ENCODE data around the gene PCSK1N.
"Not testable (repeated sequence)": the region's sequence is repeated elsewhere in the genome, so short reads cannot be mapped to it uniquely, and the experiment has no call there.

PCSK1N gene

DNA sequence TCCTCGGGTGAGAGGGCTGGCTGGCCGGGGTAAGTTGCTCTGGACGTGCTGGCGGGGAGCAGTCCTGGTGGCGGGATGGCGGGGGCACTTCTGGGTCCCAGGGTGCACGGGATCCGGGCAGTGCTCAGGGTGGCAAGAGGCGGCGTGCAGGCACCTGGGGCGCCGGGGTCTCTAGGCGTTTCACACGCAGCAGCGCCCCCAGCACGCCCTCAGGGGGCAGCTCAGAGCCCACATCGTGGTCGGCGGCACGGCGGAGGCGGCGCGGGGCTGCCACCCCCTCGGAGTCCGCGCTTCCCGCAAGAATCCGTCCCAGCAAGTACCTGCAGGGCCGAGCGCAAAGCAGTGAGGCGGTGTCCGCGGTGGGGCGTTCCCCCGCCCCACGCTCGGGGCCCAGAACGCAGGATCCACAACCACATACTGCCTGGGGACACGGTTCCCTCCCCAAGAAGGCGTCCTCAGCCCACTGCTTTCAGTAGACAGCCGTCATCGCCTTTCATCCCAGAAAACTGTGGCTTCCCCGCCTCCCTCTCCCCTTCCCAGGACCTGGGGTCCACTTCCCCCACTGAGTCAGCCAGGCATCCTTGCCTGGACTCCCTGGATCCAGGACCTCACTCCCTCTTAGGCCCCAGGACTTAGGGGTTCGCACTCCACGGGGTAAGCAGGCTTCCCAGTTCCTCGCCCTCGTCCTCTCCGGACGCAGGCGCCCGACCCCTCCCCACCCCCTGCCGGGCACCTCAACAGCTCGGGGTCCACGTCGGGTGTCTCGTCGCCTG, 4.1 kb downstream of the PCSK1N start:
- H3K36me3 Mint-ChIP-seq (ENCODE audit: low read depth) = no peaks in the 10 kb centered on the region
- no peaks in the 10 kb centered on the region for H3K9me3 Mint-ChIP-seq
- intact Hi-C loops (cut with micrococcal nuclease) = no loop called here
- H3K4me1 Mint-ChIP-seq (ENCODE audit: low read depth) = peaks cover 15% of the 10 kb centered on the region
- peaks cover 81% of the 10 kb centered on the region for H3K27me3 Mint-ChIP-seq
- H3K4me3 Mint-ChIP-seq = no peak overlapping the region
- no peak overlapping the region for H3K27ac Mint-ChIP-seq

DNA sequence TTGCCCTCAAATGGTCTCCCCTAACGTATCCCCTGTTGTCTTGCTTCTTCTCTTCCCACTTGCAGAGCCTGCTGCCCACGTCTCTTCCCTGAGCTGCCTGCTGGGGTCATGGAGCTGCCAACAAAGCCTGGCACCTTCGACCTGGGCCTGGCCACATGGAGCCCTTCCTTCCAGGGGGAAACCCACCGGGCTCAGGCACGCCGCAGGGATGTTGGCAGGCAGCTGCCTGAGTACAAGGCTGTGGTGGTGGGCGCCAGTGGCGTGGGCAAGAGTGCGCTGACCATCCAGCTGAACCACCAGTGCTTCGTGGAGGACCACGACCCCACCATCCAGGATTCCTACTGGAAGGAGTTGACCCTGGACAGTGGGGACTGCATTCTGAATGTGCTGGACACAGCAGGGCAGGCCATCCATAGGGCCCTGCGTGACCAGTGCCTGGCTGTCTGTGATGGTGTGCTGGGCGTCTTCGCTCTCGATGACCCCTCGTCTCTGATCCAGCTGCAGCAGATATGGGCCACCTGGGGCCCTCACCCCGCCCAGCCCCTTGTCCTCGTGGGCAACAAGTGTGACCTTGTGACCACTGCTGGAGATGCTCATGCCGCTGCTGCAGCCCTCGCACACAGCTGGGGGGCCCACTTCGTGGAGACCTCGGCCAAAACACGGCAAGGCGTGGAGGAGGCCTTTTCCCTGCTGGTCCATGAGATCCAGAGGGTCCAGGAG, 6.2 kb downstream of the PCSK1N start:
- H3K4me1 Mint-ChIP-seq (ENCODE audit: low read depth) = peaks cover 7% of the 10 kb centered on the region
- H3K4me3 Mint-ChIP-seq = no peak overlapping the region
- intact Hi-C loops (cut with micrococcal nuclease) = no loop called here
- H3K36me3 Mint-ChIP-seq (ENCODE audit: low read depth) = peaks cover 19% of the 10 kb centered on the region
- H3K9me3 Mint-ChIP-seq = no peaks in the 10 kb centered on the region
- no peak overlapping the region for H3K27ac Mint-ChIP-seq
- peaks cover 77% of the 10 kb centered on the region for H3K27me3 Mint-ChIP-seq

DNA sequence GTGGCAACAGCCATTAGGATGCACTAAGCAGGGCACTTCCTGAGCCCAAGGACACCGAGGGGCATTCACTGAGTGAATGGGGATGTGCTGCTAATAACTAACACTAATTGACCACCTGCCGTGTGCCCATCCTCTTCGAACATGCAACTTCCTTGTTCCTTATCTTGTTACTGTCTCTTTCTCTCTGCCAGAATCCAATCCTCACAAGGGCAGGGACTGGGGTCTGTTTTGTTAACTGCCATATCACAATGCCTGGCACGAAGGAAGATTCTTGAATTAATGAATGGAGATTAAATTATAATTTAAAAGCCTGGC, 7.8 kb downstream of the PCSK1N start:
- no peaks in the 10 kb centered on the region for H3K9me3 Mint-ChIP-seq
- no peak overlapping the region for H3K4me3 Mint-ChIP-seq
- peaks cover 6% of the 10 kb centered on the region for H3K4me1 Mint-ChIP-seq (ENCODE audit: low read depth)
- peaks cover 62% of the 10 kb centered on the region for H3K27me3 Mint-ChIP-seq
- H3K36me3 Mint-ChIP-seq (ENCODE audit: low read depth) = peaks cover 34% of the 10 kb centered on the region
- H3K27ac Mint-ChIP-seq = no peak overlapping the region
- intact Hi-C loops (cut with micrococcal nuclease) = no loop called here

DNA sequence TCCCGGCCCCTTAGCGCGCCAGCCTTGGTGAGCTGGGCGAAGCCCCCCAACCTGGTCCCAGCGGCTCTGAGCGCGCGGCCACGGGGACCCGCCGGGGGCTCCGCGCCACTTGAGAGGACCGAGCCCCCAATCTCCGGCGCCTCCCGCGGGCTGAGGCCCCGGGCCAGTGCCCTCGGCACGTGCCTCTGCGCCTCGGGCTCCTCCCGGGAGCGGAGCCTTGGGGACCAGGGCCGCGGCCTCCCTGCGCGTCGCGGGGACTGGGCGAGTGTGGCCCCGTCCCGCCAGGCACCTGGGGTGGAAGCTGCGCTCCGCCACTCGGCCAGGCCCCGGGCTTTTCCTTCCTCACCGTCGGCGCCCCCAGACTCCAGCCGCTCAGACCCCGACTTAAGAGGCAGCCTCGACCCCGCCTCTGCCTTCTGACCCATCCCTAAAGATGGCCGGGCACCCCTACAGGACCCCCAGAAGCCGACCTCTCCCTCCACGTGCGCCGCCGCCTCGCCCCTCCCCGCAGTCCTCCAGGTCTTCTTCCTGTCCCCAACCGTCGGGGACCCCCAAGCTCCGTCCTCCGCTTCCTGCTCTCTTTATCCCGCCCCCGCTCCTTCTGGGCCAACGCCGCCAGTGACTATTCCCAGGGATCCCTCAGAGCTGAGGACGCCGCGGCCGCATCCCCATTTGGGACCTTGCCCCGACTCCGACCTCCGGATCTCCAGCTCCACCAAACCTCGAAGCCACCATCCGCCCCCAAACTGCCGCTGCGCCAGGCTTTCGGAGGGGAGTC, 8.3 kb downstream of the PCSK1N start:
- Mint-ChIP-seq H3K4me3 (no peak overlapping the region), H3K27me3 (peaks cover 56% of the 10 kb centered on the region), H3K27ac (no peak overlapping the region), H3K36me3 (ENCODE audit: low read depth) (peaks cover 40% of the 10 kb centered on the region), H3K4me1 (ENCODE audit: low read depth) (peaks cover 6% of the 10 kb centered on the region), H3K9me3 (no peaks in the 10 kb centered on the region)
- intact Hi-C loops (cut with micrococcal nuclease) = no loop called here

- Mint-ChIP-seq H3K4me3 (no peak within 1 kb of the TSS), H3K27me3 (peaks cover 49% of the 10 kb centered on the region), H3K9me3 (no peaks in the 10 kb centered on the region), H3K4me1 (ENCODE audit: low read depth) (peaks cover 6% of the 10 kb centered on the region), H3K36me3 (ENCODE audit: low read depth) (peaks cover 45% of the 10 kb centered on the region), H3K27ac (no peak within 1 kb of the TSS)
- intact Hi-C loops (cut with micrococcal nuclease) = no loop called here
Observed at GRCh38 chrX:48826135-48826875, 9.1 kb downstream of the PCSK1N start, which contains the start of gene ERAS. Gene ERAS, plus strand, starts transcription at chrX:48826513. Its CDS starts 2,611 bp downstream, at chrX:48829124.

DNA sequence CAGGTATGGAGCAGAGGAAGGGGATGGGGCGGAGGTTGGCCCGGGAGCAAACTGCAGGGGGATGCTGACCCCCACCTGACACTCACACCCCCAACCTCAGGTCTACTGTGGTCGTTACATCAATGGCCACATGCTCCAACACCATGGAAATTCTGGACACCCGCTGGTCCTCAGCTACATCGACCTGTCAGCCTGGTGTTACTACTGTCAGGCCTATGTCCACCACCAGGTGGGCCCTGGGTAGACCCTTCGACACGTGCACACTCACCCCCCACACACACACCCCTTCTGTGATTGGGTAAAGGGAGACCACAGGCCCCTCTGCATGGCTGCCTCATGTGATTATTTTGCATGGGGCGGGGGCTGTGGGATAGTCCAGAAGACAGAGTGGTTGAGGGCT, 11.3 kb downstream of the PCSK1N start:
- peaks cover 64% of the 10 kb centered on the region for H3K36me3 Mint-ChIP-seq (ENCODE audit: low read depth)
- peaks cover 6% of the 10 kb centered on the region for H3K4me1 Mint-ChIP-seq (ENCODE audit: low read depth)
- intact Hi-C loops (cut with micrococcal nuclease) = no loop called here
- H3K27me3 Mint-ChIP-seq = peaks cover 28% of the 10 kb centered on the region
- H3K9me3 Mint-ChIP-seq = no peaks in the 10 kb centered on the region
- no peak overlapping the region for H3K27ac Mint-ChIP-seq
- H3K4me3 Mint-ChIP-seq = no peak overlapping the region

DNA sequence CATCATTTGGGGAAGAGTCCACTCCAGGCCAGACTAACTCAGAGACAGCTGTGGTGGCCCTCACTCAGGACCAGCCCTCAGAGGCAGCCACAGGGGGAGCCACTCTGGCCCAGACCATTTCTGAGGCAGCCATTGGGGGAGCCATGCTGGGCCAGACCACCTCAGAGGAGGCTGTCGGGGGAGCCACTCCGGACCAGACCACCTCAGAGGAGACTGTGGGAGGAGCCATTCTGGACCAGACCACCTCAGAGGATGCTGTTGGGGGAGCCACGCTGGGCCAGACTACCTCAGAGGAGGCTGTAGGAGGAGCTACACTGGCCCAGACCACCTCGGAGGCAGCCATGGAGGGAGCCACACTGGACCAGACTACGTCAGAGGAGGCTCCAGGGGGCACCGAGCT, 12.4 kb downstream of the PCSK1N start:
- Mint-ChIP-seq H3K4me3 (no peak overlapping the region), H3K36me3 (ENCODE audit: low read depth) (peaks cover 72% of the 10 kb centered on the region), H3K27me3 (peaks cover 21% of the 10 kb centered on the region), H3K4me1 (ENCODE audit: low read depth) (peaks cover 6% of the 10 kb centered on the region), H3K9me3 (no peaks in the 10 kb centered on the region), H3K27ac (no peak overlapping the region)
- intact Hi-C loops (cut with micrococcal nuclease) = no loop called here

DNA sequence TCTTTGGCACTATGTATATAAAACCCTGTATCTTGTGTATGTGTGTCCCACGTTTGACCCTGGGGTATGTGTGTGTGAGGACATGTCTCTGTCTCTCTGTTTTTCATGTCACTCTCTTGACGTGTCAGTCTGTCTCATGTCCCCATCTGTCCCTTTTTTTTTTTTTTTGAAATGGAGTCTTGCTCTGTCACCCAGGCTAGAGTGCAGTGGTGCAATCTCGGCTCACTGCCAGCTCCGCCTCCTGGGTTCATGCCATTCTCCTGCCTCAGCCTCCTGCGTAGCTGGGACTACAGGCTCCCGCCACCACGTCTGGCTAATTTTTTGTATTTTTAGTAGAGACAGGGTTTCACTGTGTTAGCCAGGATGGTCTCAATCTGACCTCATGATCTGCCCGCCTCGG, 16.0 kb downstream of the PCSK1N start:
- H3K9me3 Mint-ChIP-seq; H3K27me3 Mint-ChIP-seq; H3K27ac Mint-ChIP-seq; H3K4me1 Mint-ChIP-seq (ENCODE audit: low read depth); intact Hi-C loops (cut with micrococcal nuclease); H3K4me3 Mint-ChIP-seq: not testable (repeated sequence)
- peaks cover 92% of the 10 kb centered on the region for H3K36me3 Mint-ChIP-seq (ENCODE audit: low read depth)

DNA sequence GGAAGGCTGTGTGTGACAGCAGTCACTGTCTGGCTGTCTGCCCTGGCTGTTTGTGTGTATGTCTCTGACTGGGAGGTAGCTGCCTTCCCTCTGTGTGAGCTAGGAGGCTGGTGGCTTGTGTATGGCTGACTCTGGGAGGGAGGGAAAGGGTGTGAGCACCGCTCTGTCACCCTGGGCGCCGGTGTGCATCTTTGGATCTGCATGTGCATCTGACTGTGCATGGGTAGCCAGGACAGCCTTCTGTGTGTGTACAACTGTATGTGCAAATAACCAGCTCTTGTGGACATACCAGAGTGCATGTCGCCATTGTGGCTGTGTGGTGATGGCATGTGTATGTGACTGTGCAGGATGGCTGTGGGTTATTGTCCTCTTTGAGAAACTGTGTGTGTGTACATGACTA, 16.5 kb downstream of the PCSK1N start:
- no peaks in the 10 kb centered on the region for H3K27me3 Mint-ChIP-seq
- H3K27ac Mint-ChIP-seq = no peak overlapping the region
- intact Hi-C loops (cut with micrococcal nuclease) = no loop called here
- H3K36me3 Mint-ChIP-seq (ENCODE audit: low read depth) = peaks cover 92% of the 10 kb centered on the region
- no peaks in the 10 kb centered on the region for H3K9me3 Mint-ChIP-seq
- H3K4me3 Mint-ChIP-seq = no peak overlapping the region
- peaks cover 14% of the 10 kb centered on the region for H3K4me1 Mint-ChIP-seq (ENCODE audit: low read depth)

DNA sequence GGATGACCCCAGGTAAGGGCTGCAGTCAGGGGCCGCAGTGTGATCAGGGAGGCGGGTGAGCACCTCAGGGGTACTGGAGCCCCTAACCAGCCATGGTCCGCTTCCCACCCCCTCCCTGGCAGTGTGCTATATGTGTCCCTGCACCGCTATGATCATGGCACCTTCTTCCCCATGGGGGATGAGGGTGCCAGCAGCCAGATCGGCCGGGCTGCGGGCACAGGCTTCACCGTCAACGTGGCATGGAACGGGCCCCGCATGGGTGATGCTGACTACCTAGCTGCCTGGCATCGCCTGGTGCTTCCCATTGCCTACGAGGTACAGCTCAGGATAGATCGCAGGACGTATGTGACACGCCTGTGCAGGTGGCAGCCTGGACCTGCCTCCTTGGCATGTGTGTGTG, 17.3 kb downstream of the PCSK1N start:
- peaks cover 92% of the 10 kb centered on the region for H3K36me3 Mint-ChIP-seq (ENCODE audit: low read depth)
- intact Hi-C loops (cut with micrococcal nuclease) = no loop called here
- peaks cover 22% of the 10 kb centered on the region for H3K4me1 Mint-ChIP-seq (ENCODE audit: low read depth)
- no peak overlapping the region for H3K27ac Mint-ChIP-seq
- H3K27me3 Mint-ChIP-seq = no peaks in the 10 kb centered on the region
- H3K4me3 Mint-ChIP-seq = no peak overlapping the region
- no peaks in the 10 kb centered on the region for H3K9me3 Mint-ChIP-seq

DNA sequence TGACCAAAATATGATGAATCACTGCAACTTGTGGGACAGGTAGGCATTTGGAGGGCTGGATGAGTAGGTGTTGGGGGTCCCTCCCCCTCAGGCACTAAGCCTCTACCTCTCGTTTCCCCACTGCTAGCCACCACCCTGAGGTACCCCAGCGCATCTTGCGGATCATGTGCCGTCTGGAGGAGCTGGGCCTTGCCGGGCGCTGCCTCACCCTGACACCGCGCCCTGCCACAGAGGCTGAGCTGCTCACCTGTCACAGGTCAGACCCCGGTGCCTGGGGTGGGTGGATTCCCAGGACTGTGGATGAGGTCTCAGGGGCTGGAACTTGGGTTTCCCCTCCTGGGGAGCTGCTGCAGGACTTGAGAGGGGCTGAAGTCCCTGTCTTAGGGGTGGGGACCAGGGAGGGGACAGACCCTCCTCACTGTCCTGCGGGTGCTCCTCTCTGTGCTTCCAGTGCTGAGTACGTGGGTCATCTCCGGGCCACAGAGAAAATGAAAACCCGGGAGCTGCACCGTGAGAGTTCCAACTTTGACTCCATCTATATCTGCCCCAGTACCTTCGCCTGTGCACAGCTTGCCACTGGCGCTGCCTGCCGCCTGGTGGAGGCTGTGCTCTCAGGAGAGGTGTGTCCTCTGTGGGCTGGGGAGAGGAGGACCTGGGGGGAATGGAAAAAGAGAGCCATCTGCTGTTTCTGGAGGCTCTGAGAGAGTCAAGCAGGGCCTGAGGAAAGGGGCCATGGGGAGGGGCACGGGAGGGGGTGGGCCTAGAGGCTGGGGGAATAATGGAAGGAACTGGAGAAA, 19.2 kb downstream of the PCSK1N start:
- no peak overlapping the region for H3K27ac Mint-ChIP-seq
- no peak overlapping the region for H3K4me3 Mint-ChIP-seq
- intact Hi-C loops (cut with micrococcal nuclease) = no loop called here
- peaks cover 29% of the 10 kb centered on the region for H3K4me1 Mint-ChIP-seq (ENCODE audit: low read depth)
- H3K27me3 Mint-ChIP-seq = no peaks in the 10 kb centered on the region
- no peaks in the 10 kb centered on the region for H3K9me3 Mint-ChIP-seq
- H3K36me3 Mint-ChIP-seq (ENCODE audit: low read depth) = peaks cover 87% of the 10 kb centered on the region

GRCh38 chrX:48815266-48815665, 20.1 kb downstream of the PCSK1N start:
- Mint-ChIP-seq H3K9me3 (no peaks in the 10 kb centered on the region), H3K4me1 (ENCODE audit: low read depth) (peaks cover 29% of the 10 kb centered on the region), H3K27me3 (no peaks in the 10 kb centered on the region), H3K36me3 (ENCODE audit: low read depth) (peaks cover 89% of the 10 kb centered on the region), H3K4me3 (no peak overlapping the region), H3K27ac (peak overlapping the region; percentile 36)
- intact Hi-C loops (cut with micrococcal nuclease) = no loop called here

DNA sequence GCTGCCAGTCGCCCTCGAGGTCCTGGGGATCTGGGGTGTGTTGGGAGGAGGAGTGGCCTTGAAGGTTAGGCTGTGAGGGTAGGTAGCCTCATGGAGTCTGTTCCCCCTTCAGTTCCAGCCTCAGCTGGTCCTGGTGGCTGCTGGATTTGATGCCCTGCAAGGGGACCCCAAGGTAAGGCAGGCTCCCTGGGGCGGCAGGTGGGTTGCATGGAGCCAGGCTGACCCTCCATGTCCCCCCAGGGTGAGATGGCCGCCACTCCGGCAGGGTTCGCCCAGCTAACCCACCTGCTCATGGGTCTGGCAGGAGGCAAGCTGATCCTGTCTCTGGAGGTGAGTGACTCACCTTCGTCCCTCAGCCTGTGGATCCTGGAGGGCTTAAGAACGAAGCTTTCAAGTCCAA, 20.7 kb downstream of the PCSK1N start:
- H3K27ac Mint-ChIP-seq = peak overlapping the region; percentile 88
- H3K4me3 Mint-ChIP-seq = no peak overlapping the region
- peaks cover 83% of the 10 kb centered on the region for H3K36me3 Mint-ChIP-seq (ENCODE audit: low read depth)
- no peaks in the 10 kb centered on the region for H3K27me3 Mint-ChIP-seq
- H3K4me1 Mint-ChIP-seq (ENCODE audit: low read depth) = peaks cover 29% of the 10 kb centered on the region
- intact Hi-C loops (cut with micrococcal nuclease) = no loop called here
- no peaks in the 10 kb centered on the region for H3K9me3 Mint-ChIP-seq
